Testis (tissue), 3 donors: Measurements from ENCODE around the gene ZSCAN5A. TPM values are rescaled to one million over a fixed set of nuclear protein-coding genes. Genes with fewer than 3 reads are reported as not detected.

Experiments
- DNase-seq: peaks from one replicate; pipeline ENCODE4 v3.0.0-alpha.2; 2019
- H3K27ac ChIP-seq, 2 donors: fragments of 200-600 bp; sonication (generic); one replicate each; pipeline ENCODE4 v1.5.1; 2019
- H3K27me3 ChIP-seq: fragments of 200-600 bp; sonication (generic); one replicate; pipeline ENCODE4 v1.5.1; 2019
- H3K36me3 ChIP-seq: fragments of 200-600 bp; sonication (generic); one replicate; pipeline ENCODE4 v1.5.1; 2017; ENCODE audit warnings: low read depth; ENCODE audit errors: missing control alignments
- H3K4me1 ChIP-seq: fragments of 200-600 bp; sonication (generic); one replicate; pipeline ENCODE4 v1.5.1; 2019
- H3K4me3 ChIP-seq, 2 donors: fragments of 200-600 bp; sonication (generic); one replicate each; pipeline ENCODE4 v1.5.1; 2017 to 2019
- H3K9me3 ChIP-seq: fragments of 200-600 bp; sonication (generic); one replicate; pipeline ENCODE4 v1.5.1; 2017
- POLR2A ChIP-seq: fragments of 450-650 bp; IDR thresholded peaks from one replicate; pipeline ENCODE4 v1.6.1; 2017; ENCODE audit warnings: antibody characterized with exemption, mild to moderate bottlenecking, moderate library complexity
- WGBS, 2 donors: methylation state at CpG; one replicate each; pipeline ENCODE4 v1.1.5; 2018; 5-methylcytosine and 5-hydroxymethylcytosine counted together
- intact Hi-C: fragments of 100-400 bp; cut with DNase I; formaldehyde crosslinking; loops from one replicate; pipeline ENCODE4 v1.15.1; 2023; ENCODE audit warnings: low total_unique reads
- polyA plus RNA-seq: library from polyadenylated mRNA; stranded (reverse); fragments of 350-450 nt; fragmentation: Illumina TruSeq; extraction: RNeasy Lipid Tissue Mini Kit (QIAGEN cat#74804); gene quantifications from one replicate; pipeline ENCODE4 v1.2.3, GENCODE V29; 2014; ENCODE audit warnings: low read depth, low replicate concordance; ENCODE audit not compliant: insufficient read depth
- total RNA-seq, 2 donors: library from RNA; depleted of rRNA; stranded (reverse); fragments of >200 nt; gene quantifications; one replicate each; pipeline ENCODE4 v1.2.3, GENCODE V29; 2016
- TF ChIP-seq, protein P1 (sequence below), 3 experiments: fragments of 450-650 bp in 2 of 3; fragments of 200-600 bp in 1 of 3; sonication (generic) in 1 of 3; IDR thresholded peaks; one replicate each; pipeline ENCODE4 v1.5.1; 2016 to 2019; ENCODE audit warnings: antibody characterized with exemption in 3 of 3, mild to moderate bottlenecking in 2 of 3, moderate library complexity in 1 of 3

ZSCAN5A gene
- total and polyA plus RNA-seq, 3 donors from 2014 or later, result 39.8 to 55.3 (median 50.6) TPM

DNA sequence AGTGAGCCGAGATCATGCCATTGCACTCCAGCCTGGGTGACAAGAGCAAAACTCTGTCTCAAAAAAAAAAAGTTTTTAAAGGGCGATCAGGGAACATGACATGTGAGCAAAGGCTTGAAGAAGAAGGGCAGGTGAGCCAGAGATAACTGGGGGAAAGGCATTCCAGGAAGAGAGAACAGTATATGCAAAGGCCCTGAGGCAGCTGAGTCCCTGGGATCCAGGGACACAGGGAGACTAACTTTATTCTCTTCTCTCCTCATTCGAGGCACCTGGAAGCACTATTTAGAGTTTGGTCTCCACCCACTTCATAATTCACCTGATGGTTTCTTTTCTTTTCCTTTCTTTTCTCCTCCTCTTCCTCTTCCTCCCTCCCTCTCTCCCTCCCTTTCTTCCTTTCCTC is 17.6 kb downstream of the ZSCAN5A start:
- no peaks in the 10 kb centered on the region for H3K36me3 ChIP-seq
- intact Hi-C loops, result no loop called here
- H3K4me1 ChIP-seq, result no peaks in the 10 kb centered on the region
- H3K4me3 ChIP-seq, result no peak overlapping the region
- 90% methylated on average over 3 of the region's 3 CpGs for WGBS, 2 donors
- no peak for TF ChIP-seq POLR2A
- TF ChIP-seq, protein P1, sequence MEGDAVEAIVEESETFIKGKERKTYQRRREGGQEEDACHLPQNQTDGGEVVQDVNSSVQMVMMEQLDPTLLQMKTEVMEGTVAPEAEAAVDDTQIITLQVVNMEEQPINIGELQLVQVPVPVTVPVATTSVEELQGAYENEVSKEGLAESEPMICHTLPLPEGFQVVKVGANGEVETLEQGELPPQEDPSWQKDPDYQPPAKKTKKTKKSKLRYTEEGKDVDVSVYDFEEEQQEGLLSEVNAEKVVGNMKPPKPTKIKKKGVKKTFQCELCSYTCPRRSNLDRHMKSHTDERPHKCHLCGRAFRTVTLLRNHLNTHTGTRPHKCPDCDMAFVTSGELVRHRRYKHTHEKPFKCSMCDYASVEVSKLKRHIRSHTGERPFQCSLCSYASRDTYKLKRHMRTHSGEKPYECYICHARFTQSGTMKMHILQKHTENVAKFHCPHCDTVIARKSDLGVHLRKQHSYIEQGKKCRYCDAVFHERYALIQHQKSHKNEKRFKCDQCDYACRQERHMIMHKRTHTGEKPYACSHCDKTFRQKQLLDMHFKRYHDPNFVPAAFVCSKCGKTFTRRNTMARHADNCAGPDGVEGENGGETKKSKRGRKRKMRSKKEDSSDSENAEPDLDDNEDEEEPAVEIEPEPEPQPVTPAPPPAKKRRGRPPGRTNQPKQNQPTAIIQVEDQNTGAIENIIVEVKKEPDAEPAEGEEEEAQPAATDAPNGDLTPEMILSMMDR (IDR thresholded peaks at IDR 0.05), result no peak
- H3K27me3 ChIP-seq, result no peaks in the 10 kb centered on the region
- H3K9me3 ChIP-seq, result no peaks in the 10 kb centered on the region
- H3K27ac ChIP-seq, result no peak overlapping the region
- no peak for DNase-seq

DNA sequence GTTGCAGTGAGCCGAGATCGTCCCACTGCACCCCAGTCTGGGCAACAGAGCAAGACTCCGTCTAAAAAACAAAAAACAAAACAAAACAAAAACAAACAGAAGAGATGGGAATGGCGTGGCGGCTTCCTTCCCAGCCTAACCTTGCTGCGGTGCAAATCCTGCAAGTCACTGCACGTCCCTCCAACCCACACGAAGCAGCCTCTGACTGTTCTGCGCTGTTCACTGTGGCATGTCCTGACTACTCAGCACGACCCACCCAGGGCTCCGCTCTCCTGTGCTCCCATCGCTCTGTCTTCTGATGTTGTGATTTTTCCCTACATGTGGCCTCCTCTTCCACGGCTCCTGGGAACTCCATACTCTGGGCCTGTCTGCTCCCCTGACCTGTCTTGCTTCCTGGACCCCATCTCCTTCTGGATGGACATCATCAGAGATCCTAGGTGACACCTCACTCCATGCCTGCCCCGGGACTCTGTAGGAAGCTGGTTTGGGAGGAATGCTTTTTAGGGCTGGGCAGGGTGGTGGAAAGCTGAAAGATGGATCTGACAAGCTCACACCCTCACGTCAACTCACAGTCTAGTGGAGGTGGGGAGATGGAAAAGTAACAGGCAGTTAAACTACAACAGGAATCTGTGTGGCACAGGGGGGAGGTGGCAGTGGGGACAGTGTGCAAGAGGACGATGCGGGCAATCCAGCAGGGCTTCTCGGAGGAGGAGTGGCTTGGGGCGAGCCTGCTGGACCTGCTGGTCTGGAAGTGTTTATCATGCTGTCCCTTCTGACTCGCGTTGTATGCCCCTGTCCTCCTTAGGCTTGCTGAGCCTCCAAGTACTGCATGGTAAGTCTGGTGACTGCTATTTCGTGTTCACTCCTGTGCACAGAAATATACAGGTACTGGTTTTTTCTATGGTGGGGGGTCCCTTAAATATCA is 18.8 kb downstream of the ZSCAN5A start:
- WGBS, 2 donors, result 91 to 96% methylated on average over 22 of the region's 22 CpGs
- no peaks in the 10 kb centered on the region for H3K9me3 ChIP-seq
- H3K36me3 ChIP-seq, result no peaks in the 10 kb centered on the region
- intact Hi-C loops, result no loop called here
- H3K4me1 ChIP-seq, result no peaks in the 10 kb centered on the region
- DNase-seq, result no peak
- no peak overlapping the region for H3K27ac ChIP-seq
- no peaks in the 10 kb centered on the region for H3K27me3 ChIP-seq
- TF ChIP-seq POLR2A, result no peak
- TF ChIP-seq, protein P1 (IDR thresholded peaks at IDR 0.05), result no peak
- no peak overlapping the region for H3K4me3 ChIP-seq

DNA sequence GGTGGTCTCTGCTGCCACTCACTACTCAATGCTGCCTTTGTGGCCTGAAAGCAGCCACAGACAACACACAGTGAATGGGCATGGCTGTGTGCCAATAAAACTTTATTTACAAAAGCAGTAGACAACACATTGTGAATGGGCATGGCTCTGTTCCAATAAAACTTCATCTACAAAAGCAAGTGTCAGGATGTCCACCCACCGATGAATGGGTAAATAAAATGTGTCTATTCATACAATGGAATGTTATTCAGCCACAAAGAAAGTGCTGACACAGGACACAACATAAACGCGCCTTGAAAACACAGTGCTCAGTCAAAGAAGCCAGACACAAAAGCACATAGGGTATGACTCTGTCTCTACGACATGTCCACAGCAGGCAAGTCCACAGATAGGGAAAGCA is 20.1 kb downstream of the ZSCAN5A start:
- Histone ChIP-seq H3K27ac (no peak overlapping the region), H3K27me3 (no peaks in the 10 kb centered on the region), H3K4me1 (no peaks in the 10 kb centered on the region), H3K36me3 (no peaks in the 10 kb centered on the region), H3K9me3 (no peaks in the 10 kb centered on the region), H3K4me3 (no peak overlapping the region)
- WGBS, 2 donors, result 74 to 81% methylated on average over 4 of the region's 4 CpGs
- intact Hi-C loops, result no loop called here
- DNase-seq, result no peak
- no peak for TF ChIP-seq POLR2A
- TF ChIP-seq, protein P1 (IDR thresholded peaks at IDR 0.05), result no peak

DNA sequence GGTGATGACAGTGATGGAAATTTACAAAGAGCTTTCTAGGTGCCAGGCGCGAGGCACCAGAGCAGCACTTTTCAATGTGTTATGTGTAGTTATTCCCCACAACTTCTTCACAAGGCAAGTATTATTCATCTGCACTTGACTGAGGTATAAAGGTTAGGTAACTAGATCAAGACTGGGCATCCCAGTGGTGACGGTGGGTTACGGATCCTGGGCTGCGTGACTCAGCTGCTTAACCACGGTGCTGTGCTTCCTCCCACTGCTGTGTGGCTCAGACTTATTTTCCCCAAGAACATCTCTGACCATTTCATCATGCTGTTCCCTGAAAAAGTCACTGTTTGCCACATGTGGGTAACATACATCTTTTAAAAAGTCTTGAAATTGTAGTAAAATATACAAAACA is 22.8 kb downstream of the ZSCAN5A start:
- Histone ChIP-seq H3K27ac (no peak overlapping the region), H3K4me3 (no peak overlapping the region), H3K4me1 (no peaks in the 10 kb centered on the region), H3K36me3 (no peaks in the 10 kb centered on the region), H3K27me3 (no peaks in the 10 kb centered on the region), H3K9me3 (no peaks in the 10 kb centered on the region)
- intact Hi-C loops, result no loop called here
- TF ChIP-seq, protein P1 (IDR thresholded peaks at IDR 0.05), result no peak
- no peak for TF ChIP-seq POLR2A
- WGBS, 2 donors, result 84 to 92% methylated on average over 6 of the region's 6 CpGs
- DNase-seq, result no peak

DNA sequence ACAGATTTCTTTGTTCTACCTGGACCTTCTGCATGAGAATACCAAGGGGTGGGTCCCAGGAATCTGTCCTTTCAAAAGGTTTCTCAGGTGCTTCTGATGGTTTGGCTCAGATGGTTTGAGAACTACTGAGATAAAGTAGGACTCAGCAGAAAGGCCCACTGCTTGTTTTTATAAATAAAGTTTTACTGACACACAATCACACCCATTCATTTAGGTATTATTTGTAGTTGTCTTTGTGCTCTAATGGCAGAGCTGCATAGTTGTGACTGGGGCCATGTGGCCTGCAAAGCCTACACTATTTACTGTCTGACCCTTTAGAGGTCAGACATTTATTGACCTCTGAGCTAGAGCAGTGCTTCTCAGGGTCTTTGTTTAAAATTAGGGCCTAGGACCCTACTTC is 24.5 kb downstream of the ZSCAN5A start:
- H3K4me1 ChIP-seq, result no peaks in the 10 kb centered on the region
- H3K36me3 ChIP-seq, result no peaks in the 10 kb centered on the region
- H3K27ac ChIP-seq, result no peak overlapping the region
- H3K27me3 ChIP-seq, result no peaks in the 10 kb centered on the region
- H3K9me3 ChIP-seq, result no peaks in the 10 kb centered on the region
- TF ChIP-seq POLR2A, result no peak
- TF ChIP-seq, protein P1 (IDR thresholded peaks at IDR 0.05), result no peak
- intact Hi-C loops, result no loop called here
- DNase-seq, result no peak
- no peak overlapping the region for H3K4me3 ChIP-seq
